ENCODE results near the gene MFSD11. TPM values are rescaled to one million over a fixed set of nuclear protein-coding genes. Genes with fewer than 3 reads are reported as not detected.

MFSD11 gene
- total and polyA plus RNA-seq, 2 of the 8 experiments (the other 6 are each of a cell fraction or from before 2014, with no cell fraction given), result 17.7 to 19.8 TPM

DNA sequence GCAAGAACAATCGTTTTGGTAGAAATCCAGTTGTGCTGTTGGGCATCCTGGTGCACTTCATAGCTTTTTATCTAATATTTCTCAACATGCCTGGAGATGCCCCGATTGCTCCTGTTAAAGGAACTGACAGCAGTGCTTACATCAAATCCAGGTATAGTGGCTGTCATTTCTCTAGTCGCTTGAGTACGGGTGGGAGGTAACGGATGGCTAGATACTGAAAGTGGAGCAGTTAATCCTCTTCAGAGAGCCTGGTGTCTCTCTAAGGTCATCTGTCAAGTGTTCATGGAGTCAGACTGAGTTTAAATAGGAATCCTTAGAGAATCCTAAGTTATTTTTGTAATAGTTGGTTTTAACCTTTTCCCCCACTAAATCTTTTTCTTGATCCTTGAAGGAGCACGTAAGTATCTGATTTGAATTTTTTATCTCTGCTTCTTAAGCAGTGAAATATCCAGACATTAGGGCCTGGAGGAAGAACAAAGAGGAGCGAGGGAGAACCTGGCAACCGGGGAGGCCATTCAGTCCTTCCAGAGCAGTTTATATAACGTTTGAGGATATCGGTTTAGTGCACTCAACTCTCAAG lies 37.2 kb downstream of the MFSD11 start (continued):
- TF ChIP-seq CTCF (IDR thresholded peaks at IDR 0.05; ENCODE audit: control extremely low read depth in 1 of 3, insufficient read depth in 1 of 3, low read depth in 1 of 3, low read length in 3 of 3) (no peak), FOSL1 (IDR thresholded peaks at IDR 0.05; ENCODE audit: insufficient read depth, low read depth, low read length) (no peak), SP1 (IDR thresholded peaks at IDR 0.05; ENCODE audit: low read depth, low read length) (no peak)
